Measurements from ENCODE around the gene PLK5. TPM values are rescaled to one million over a fixed set of nuclear protein-coding genes. Genes with fewer than 3 reads are reported as not detected.

PLK5 gene
- total and polyA plus RNA-seq, 2 of the 4 experiments (the other 2 are of a cell fraction): not detected

- no peak for TF ChIP-seq NFE2L2 (IDR thresholded peaks at IDR 0.05; ENCODE audit: low read depth, low read length)
- TF ChIP-seq MXI1 (IDR thresholded peaks at IDR 0.05; ENCODE audit: borderline replicate concordance, low read depth, low read length): no peak
- Histone ChIP-seq H2BK120ac (ENCODE audit: low read depth, low read length) (no peak overlapping the region), H4K20me1 (ENCODE audit: insufficient read depth, low read length) (peaks cover 3% of the 10 kb centered on the region; the same call in 1 of the 2 replicates), H3K14ac (replicated peaks; ENCODE audit: low read depth, low read length) (no peak overlapping the region), H3K4me2 (ENCODE audit: low read depth, low read length) (no peak overlapping the region), H2AK9ac (replicated peaks; ENCODE audit: low read depth, low read length, poor library complexity) (no peak overlapping the region), H4K8ac (ENCODE audit: low read depth in 2 of 2, low read length in 2 of 2) (no peak overlapping the region), H3K36me3 (ENCODE audit: control insufficient read depth, insufficient read depth, low read length) (no peaks in the 10 kb centered on the region), H3K9me3 (ENCODE audit: control insufficient read depth, insufficient read depth, low read length) (no peaks in the 10 kb centered on the region), H3K27ac (ENCODE audit: insufficient read depth, low read length) (no peak overlapping the region), H3K27me3 (ENCODE audit: control insufficient read depth, insufficient read depth, low read length) (peaks cover 9% of the 10 kb centered on the region; the same call in 1 of the 2 replicates), H3K23ac (ENCODE audit: low read depth, low read length) (no peak overlapping the region), H3K79me1 (ENCODE audit: low read depth in 1 of 2, low read length in 2 of 2) (no peaks in the 10 kb centered on the region), H4K5ac (ENCODE audit: low read depth, low read length) (no peak overlapping the region), H3K4me3 (ENCODE audit: insufficient read depth, low read depth, low read length) (no peak overlapping the region), H3K9ac (ENCODE audit: low read depth, low read length) (no peak overlapping the region), H2BK20ac (ENCODE audit: low read depth, low read length) (no peak overlapping the region), H3K18ac (ENCODE audit: low read depth, low read length) (no peak overlapping the region), H3K4me1 (ENCODE audit: control insufficient read depth, insufficient read depth, low read length) (peaks cover 9% of the 10 kb centered on the region), H3K4ac (ENCODE audit: low read depth, low read length) (no peak overlapping the region), H3K9me1 (ENCODE audit: insufficient read depth, low read length) (no peaks in the 10 kb centered on the region), H4K91ac (ENCODE audit: insufficient read depth, low read depth, low read length) (no peak overlapping the region), H3K56ac (ENCODE audit: extremely low read depth, insufficient read depth, low read length) (no peak overlapping the region), H2BK15ac (ENCODE audit: low read depth, low read length) (no peak overlapping the region), H2AK5ac (ENCODE audit: low read depth, low read length) (no peak overlapping the region), H2AFZ (replicated peaks; ENCODE audit: low read length, poor library complexity) (no peak overlapping the region), H2BK5ac (ENCODE audit: low read depth, low read length, poor library complexity, severe bottlenecking) (no peak overlapping the region)
- DNase-seq: no peak
- no TSS peak for BruUV-seq (replicated peaks)
- intact Hi-C loops (cut with micrococcal nuclease): no loop called here
- dilution Hi-C loops (cut with HindIII; ENCODE audit: low sequenced_read_pairs, unreplicated experiment): no loop called here
- no peak for ATAC-seq (ENCODE audit: low read depth)
- 70% methylated on average over 9 of the region's 11 CpGs; no CpG with 5 or more reads in 1 of the 2 experiments for WGBS, 2 experiments (ENCODE audit: extremely low coverage in 2 of 2, insufficient read length in 1 of 2)
- in situ Hi-C loops (cut with MboI; ENCODE audit: low sequenced_read_pairs): no loop called here
- ChIA-PET CTCF (no interaction called here), POLR2A (ENCODE audit: unreplicated experiment) (no interaction called here)
Measured at GRCh38 chr19:1488282-1488601, 35.6 kb upstream of the PLK5 start.

Measured in IMR-90 (cell line).